ENCODE results near the gene TRPM1.

The TRPM1 gene

DNA sequence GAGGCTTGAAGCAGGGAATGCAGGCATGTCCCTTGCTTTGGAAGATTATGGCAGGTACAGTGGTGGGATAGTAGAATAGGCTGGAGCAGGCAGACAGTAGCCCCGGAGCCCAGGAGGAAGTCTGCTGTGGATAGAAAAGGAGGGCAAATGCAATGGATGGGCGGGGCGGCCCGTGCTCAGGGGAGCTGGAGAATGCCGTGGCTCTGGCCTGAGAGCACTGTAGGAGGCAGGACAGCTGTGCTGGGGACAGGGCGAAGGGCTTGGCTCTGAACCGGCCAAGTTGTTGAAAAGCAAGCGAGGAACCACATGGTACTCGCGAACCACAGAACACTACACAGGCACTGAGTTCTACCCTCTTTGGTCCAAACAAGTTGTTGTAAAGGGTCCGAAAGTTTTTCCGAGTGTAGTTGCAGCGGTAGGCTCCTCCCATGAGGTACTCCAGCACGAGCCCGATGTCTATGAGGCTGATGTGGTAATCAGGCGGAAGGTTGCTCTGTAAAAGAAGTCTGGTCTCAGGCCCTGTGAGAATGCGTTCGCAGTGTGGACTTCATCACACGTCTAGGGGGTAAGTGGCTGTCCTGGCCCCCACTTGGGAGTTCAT is 54.7 kb downstream of the TRPM1 start:
- Histone ChIP-seq H3K4me3 (ENCODE audit: low read depth, low read length) (no peak overlapping the region), H3K4me1 (ENCODE audit: control insufficient read depth, insufficient read depth, low read length) (peaks cover 10% of the 10 kb centered on the region), H3K27ac (ENCODE audit: low read depth, low read length) (no peak overlapping the region), H3K27me3 (ENCODE audit: control insufficient read depth, insufficient read depth, low read length) (no peaks in the 10 kb centered on the region), H3K9ac (ENCODE audit: low read length) (no peak overlapping the region), H3K36me3 (ENCODE audit: control insufficient read depth, insufficient read depth, low read length) (no peaks in the 10 kb centered on the region), H3K9me3 (ENCODE audit: control insufficient read depth, insufficient read depth, low read depth, low read length) (no peaks in the 10 kb centered on the region)

DNA sequence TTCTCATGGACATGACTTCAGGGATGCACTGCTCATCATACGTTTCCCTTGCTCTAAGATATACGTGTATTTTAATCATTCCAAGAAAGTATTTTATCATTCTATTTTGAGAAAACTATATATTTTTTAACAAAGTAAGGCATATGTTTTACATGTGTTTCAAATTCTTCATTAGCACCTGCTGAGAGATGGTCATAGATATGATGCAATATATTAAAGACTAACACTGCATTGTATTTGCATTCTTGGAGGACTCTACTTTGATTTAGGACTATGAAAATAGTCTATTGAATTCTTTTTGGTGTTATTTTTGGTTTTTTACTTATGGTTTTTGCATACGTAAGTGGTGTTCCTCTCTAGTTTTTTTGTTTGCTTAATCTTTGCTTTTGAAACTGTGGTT is 55.9 kb downstream of the TRPM1 start:
- Histone ChIP-seq H3K4me1 (ENCODE audit: control insufficient read depth, insufficient read depth, low read length) (peaks cover 10% of the 10 kb centered on the region), H3K36me3 (ENCODE audit: control insufficient read depth, insufficient read depth, low read length) (no peaks in the 10 kb centered on the region), H3K27me3 (ENCODE audit: control insufficient read depth, insufficient read depth, low read length) (no peaks in the 10 kb centered on the region), H3K9me3 (ENCODE audit: control insufficient read depth, insufficient read depth, low read depth, low read length) (no peaks in the 10 kb centered on the region), H3K27ac (ENCODE audit: low read depth, low read length) (no peak overlapping the region), H3K9ac (ENCODE audit: low read length) (no peak overlapping the region), H3K4me3 (ENCODE audit: low read depth, low read length) (no peak overlapping the region)

DNA sequence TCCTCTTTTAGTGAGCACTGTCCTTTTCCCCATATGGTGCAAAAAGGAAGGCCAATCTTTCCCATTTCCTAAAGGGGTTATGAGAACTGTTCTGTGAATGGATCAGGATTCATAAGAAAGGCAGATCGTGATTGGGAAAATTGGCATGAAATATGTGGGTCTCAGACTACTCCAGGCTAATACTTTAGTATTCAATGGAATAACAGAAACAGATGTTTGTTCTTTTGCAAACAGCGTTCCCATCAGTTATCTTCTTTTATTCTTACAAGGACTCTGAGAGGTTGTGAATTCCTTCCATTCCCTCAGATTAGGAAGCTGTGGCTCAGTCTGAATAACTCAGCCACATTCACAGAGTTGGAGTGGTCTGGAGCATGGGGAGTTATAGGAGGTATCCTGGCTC is 58.8 kb downstream of the TRPM1 start:
- Histone ChIP-seq H3K36me3 (ENCODE audit: control insufficient read depth, insufficient read depth, low read length) (no peaks in the 10 kb centered on the region), H3K27me3 (ENCODE audit: control insufficient read depth, insufficient read depth, low read length) (no peaks in the 10 kb centered on the region), H3K9ac (ENCODE audit: low read length) (no peak overlapping the region), H3K4me1 (ENCODE audit: control insufficient read depth, insufficient read depth, low read length) (peaks cover 10% of the 10 kb centered on the region), H3K27ac (ENCODE audit: low read depth, low read length) (no peak overlapping the region), H3K4me3 (ENCODE audit: low read depth, low read length) (no peak overlapping the region), H3K9me3 (ENCODE audit: control insufficient read depth, insufficient read depth, low read depth, low read length) (no peaks in the 10 kb centered on the region)

DNA sequence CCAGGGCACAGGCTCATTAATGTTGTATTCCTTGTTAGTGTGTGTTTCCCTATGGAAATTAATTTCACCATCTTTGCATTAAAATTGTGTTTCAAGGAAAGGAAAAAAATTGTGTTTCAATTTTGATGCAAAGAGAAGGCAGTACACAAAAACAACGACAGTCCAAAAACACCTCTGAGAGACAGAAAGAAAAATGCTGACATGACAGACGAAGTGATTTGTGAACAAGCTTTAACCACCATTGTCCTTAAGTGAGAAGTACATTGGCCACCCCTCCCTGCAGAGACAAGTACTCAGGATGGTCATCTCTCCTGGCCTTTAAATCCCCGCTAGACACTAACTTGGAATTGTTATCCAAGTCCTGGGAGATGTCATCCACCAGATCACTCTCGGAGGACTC is 59.9 kb downstream of the TRPM1 start:
- Histone ChIP-seq H3K27ac (ENCODE audit: low read depth, low read length) (no peak overlapping the region), H3K36me3 (ENCODE audit: control insufficient read depth, insufficient read depth, low read length) (no peaks in the 10 kb centered on the region), H3K4me3 (ENCODE audit: low read depth, low read length) (no peak overlapping the region), H3K9ac (ENCODE audit: low read length) (no peak overlapping the region), H3K4me1 (ENCODE audit: control insufficient read depth, insufficient read depth, low read length) (peaks cover 3% of the 10 kb centered on the region), H3K9me3 (ENCODE audit: control insufficient read depth, insufficient read depth, low read depth, low read length) (no peaks in the 10 kb centered on the region), H3K27me3 (ENCODE audit: control insufficient read depth, insufficient read depth, low read length) (no peaks in the 10 kb centered on the region)

DNA sequence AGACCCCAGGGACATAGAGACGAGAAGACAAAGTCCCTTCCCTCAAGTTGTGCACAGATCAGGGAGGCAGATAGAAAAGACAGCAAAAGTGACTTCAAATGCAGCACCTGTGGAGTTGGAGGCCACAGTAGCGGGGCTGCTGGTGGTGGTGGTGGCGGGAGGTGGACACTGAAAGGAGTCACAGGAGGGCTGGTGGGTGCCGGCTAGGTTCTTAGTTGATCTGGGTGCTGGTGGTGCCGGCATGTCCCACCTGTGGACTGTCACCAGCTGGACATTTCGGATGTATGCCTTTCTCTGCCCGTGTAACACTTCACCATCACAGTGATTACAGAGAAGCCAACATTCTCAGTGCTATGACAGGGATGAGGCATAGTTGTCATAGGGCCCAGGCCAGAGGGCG is 60.9 kb downstream of the TRPM1 start:
- Histone ChIP-seq H3K9ac (ENCODE audit: low read length) (no peak overlapping the region), H3K9me3 (ENCODE audit: control insufficient read depth, insufficient read depth, low read depth, low read length) (no peaks in the 10 kb centered on the region), H3K4me1 (ENCODE audit: control insufficient read depth, insufficient read depth, low read length) (no peaks in the 10 kb centered on the region), H3K4me3 (ENCODE audit: low read depth, low read length) (no peak overlapping the region), H3K27me3 (ENCODE audit: control insufficient read depth, insufficient read depth, low read length) (no peaks in the 10 kb centered on the region), H3K27ac (ENCODE audit: low read depth, low read length) (no peak overlapping the region), H3K36me3 (ENCODE audit: control insufficient read depth, insufficient read depth, low read length) (no peaks in the 10 kb centered on the region)

DNA sequence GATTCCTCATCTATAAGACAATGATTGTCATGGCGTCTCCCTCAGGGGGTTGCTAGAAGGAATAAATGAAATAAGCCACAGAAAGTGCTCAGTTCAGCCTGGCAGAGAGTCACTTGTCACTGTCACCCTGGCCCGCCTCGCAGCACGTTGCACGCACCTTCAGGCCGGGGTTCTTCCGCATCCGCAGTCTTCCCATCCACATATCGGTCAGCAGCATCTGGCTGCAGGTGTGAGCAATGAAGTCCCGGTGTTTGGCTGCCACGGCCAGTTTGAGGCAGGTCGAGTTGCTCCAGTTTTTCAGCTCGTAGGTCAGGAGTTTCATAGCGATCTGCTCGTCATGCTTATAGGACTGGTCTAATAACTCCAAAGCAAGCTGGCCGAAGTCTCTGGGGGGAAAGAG is 61.6 kb downstream of the TRPM1 start:
- Histone ChIP-seq H3K36me3 (ENCODE audit: control insufficient read depth, insufficient read depth, low read length) (no peaks in the 10 kb centered on the region), H3K9me3 (ENCODE audit: control insufficient read depth, insufficient read depth, low read depth, low read length) (no peaks in the 10 kb centered on the region), H3K4me1 (ENCODE audit: control insufficient read depth, insufficient read depth, low read length) (no peaks in the 10 kb centered on the region), H3K9ac (ENCODE audit: low read length) (no peak overlapping the region), H3K27ac (ENCODE audit: low read depth, low read length) (no peak overlapping the region), H3K27me3 (ENCODE audit: control insufficient read depth, insufficient read depth, low read length) (no peaks in the 10 kb centered on the region), H3K4me3 (ENCODE audit: low read depth, low read length) (no peak overlapping the region)

DNA sequence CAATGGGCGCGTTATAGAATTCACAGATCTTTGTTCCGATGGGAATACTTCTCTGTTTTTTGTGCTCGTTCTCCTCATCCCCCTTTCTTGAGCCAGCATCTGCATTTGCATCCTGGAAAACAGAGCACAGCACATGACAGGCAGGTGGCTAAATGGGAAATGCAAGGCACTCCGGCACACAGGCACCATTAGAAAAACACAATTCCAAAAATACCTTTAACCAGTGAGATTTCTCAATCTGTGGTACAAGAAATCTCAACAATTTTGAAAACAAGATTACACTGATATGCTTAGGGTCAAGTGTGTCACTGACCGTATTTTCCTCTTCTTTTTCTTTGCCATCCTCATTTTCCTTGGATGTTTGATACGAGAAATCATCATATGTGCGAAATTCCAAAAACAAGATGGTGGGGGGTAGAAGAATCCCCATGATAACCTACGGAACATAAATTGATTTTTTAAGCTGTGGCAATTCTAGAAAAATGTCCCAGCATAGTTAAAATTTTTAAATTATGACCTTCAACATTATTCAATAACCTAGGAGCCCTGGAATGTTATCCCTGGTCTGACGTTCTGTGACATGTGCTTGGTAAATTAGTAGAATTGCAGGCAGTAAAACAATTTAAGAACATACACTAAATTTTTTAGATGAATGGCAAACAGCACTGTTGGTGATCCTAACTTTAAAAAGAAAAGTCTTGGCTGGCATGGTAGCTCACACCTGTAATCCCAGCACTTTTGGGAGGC is 63.6 kb downstream of the TRPM1 start:
- Histone ChIP-seq H3K4me1 (ENCODE audit: control insufficient read depth, insufficient read depth, low read length) (peaks cover 4% of the 10 kb centered on the region; the same call in 1 of the 2 replicates), H3K27ac (ENCODE audit: low read depth, low read length) (no peak overlapping the region), H3K36me3 (ENCODE audit: control insufficient read depth, insufficient read depth, low read length) (no peaks in the 10 kb centered on the region), H3K9ac (ENCODE audit: low read length) (no peak overlapping the region), H3K9me3 (ENCODE audit: control insufficient read depth, insufficient read depth, low read depth, low read length) (no peaks in the 10 kb centered on the region), H3K27me3 (ENCODE audit: control insufficient read depth, insufficient read depth, low read length) (no peaks in the 10 kb centered on the region), H3K4me3 (ENCODE audit: low read depth, low read length) (no peak overlapping the region)

DNA sequence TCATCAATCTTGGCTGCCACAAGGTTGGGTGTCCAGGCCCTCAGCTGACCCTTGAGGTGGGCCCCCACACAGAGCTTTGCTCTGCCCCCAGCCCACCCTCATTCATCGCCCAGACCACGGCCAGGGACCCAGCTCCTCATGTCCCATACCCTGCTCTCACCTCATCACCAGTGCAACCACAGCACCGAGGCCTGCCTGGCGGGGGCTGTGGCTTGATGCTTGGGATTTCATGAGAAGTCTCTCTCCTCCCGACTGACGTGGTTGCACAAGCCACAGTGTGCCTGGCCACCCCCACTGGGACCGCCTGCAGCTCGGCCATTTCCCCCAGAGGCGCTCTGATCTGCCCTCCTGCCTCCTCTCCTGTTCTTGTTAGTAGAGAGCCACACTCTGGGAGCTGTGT is 64.7 kb downstream of the TRPM1 start:
- Histone ChIP-seq H3K27me3 (ENCODE audit: control insufficient read depth, insufficient read depth, low read length) (no peaks in the 10 kb centered on the region), H3K9me3 (ENCODE audit: control insufficient read depth, insufficient read depth, low read depth, low read length) (no peaks in the 10 kb centered on the region), H3K36me3 (ENCODE audit: control insufficient read depth, insufficient read depth, low read length) (no peaks in the 10 kb centered on the region), H3K4me1 (ENCODE audit: control insufficient read depth, insufficient read depth, low read length) (peaks cover 4% of the 10 kb centered on the region; the same call in 1 of the 2 replicates), H3K9ac (ENCODE audit: low read length) (no peak overlapping the region), H3K27ac (ENCODE audit: low read depth, low read length) (no peak overlapping the region), H3K4me3 (ENCODE audit: low read depth, low read length) (no peak overlapping the region)

DNA sequence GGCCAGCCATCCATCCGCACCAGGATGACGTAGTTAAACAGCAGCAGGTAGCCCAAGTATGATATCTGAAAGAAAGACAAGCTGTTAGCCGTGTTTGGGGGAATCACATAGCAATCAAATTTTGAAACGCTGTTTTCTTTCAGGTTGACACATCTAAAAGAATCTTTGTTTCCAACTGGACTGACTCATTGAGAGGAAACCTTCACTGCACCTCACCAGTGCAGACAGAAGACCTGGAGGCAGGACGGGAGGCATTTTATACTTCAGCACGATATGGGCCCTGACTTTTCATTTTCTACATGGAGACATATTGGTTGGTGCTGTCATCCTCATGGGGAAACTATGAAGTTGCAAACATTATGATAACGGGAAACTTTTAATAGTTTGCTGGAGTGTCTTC is 65.9 kb downstream of the TRPM1 start:
- Histone ChIP-seq H3K27me3 (ENCODE audit: control insufficient read depth, insufficient read depth, low read length) (no peaks in the 10 kb centered on the region), H3K9me3 (ENCODE audit: control insufficient read depth, insufficient read depth, low read depth, low read length) (no peaks in the 10 kb centered on the region), H3K36me3 (ENCODE audit: control insufficient read depth, insufficient read depth, low read length) (no peaks in the 10 kb centered on the region), H3K4me3 (ENCODE audit: low read depth, low read length) (no peak overlapping the region), H3K4me1 (ENCODE audit: control insufficient read depth, insufficient read depth, low read length) (peaks cover 4% of the 10 kb centered on the region; the same call in 1 of the 2 replicates), H3K9ac (ENCODE audit: low read length) (no peak overlapping the region), H3K27ac (ENCODE audit: low read depth, low read length) (no peak overlapping the region)

DNA sequence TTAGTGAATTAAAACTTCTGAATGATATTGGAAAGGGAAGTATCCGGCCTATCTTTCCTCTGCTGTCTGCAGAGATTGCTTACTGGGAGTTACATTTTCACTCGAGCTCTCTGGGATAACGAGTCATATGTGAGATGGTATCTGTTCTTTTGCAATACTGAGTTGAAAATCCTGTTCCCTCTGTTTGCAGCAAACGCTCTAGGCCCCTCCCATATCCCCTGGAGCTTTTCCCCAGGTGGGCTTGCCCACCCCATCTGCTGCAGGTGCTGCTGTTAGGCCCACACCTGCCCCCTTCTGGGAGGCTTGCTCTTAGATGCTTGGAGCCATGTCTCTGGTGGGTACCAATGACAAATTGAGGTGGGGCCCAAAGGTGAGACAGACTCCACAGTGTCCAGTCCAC is 67.4 kb downstream of the TRPM1 start:
- H3K27me3 ChIP-seq (ENCODE audit: control insufficient read depth, insufficient read depth, low read length) = no peaks in the 10 kb centered on the region
- no peaks in the 10 kb centered on the region for H3K9me3 ChIP-seq (ENCODE audit: control insufficient read depth, insufficient read depth, low read depth, low read length)
- H3K27ac ChIP-seq (ENCODE audit: low read depth, low read length) = no peak overlapping the region
- no peak overlapping the region for H3K9ac ChIP-seq (ENCODE audit: low read length)
- H3K36me3 ChIP-seq (ENCODE audit: control insufficient read depth, insufficient read depth, low read length) = no peaks in the 10 kb centered on the region
- H3K4me1 ChIP-seq (ENCODE audit: control insufficient read depth, insufficient read depth, low read length) = peaks cover 4% of the 10 kb centered on the region; the same call in 1 of the 2 replicates
- no peak overlapping the region for H3K4me3 ChIP-seq (ENCODE audit: low read depth, low read length)

DNA sequence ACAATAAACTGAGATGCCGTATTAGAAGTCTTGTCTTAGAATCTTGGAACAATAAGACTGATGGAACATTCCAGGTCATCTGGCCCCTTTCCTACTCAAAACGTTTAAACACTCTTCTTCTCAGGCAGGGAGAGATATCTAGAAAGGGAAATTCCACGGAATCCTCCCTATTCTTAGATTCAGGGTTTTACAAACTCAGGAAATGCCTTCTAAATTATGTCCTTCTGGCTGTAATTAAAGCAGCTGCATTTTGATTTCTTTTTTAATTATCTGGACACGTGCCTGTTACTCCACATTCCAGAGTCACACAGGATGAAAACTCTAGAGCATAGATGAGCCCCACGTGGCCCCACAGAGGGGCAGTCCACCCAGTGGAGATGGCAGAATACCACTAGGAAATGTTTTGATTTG is 68.6 kb downstream of the TRPM1 start:
- Histone ChIP-seq H3K27ac (ENCODE audit: low read depth, low read length) (no peak overlapping the region), H3K4me1 (ENCODE audit: control insufficient read depth, insufficient read depth, low read length) (peaks cover 4% of the 10 kb centered on the region; the same call in 1 of the 2 replicates), H3K9me3 (ENCODE audit: control insufficient read depth, insufficient read depth, low read depth, low read length) (no peaks in the 10 kb centered on the region)

More for the DNA sequence above, 68.6 kb downstream of the TRPM1 start:
- Histone ChIP-seq H3K4me3 (ENCODE audit: low read depth, low read length) (no peak overlapping the region), H3K9ac (ENCODE audit: low read length) (no peak overlapping the region), H3K27me3 (ENCODE audit: control insufficient read depth, insufficient read depth, low read length) (no peaks in the 10 kb centered on the region), H3K36me3 (ENCODE audit: control insufficient read depth, insufficient read depth, low read length) (no peaks in the 10 kb centered on the region)

Measured in HUES6 (cell line).